B cell (primary cell): ENCODE data around the gene MAP3K21. TPM values are rescaled to one million over a fixed set of nuclear protein-coding genes. Genes with fewer than 3 reads are reported as not detected.

ENCODE experiments used
- ATAC-seq: fragments of 200-7000 bp; cut with Tn5 transposase; one replicate; pipeline ENCODE4 v1.10.0; 2021; ENCODE audit warnings: low read depth, mild to moderate bottlenecking, moderate number of reproducible peaks, moderate library complexity
- CTCF ChIA-PET: fragments of 350-600 bp; sonication (Branson Sonifier 250); formaldehyde crosslinking; loops from one replicate; lab custom pipeline; 2021; ENCODE audit warnings: antibody characterized with exemption, inconsistent platforms; lab: Charles Lee
- POLR2A ChIA-PET: fragments of 350-600 bp; sonication (Branson Sonifier 250); formaldehyde crosslinking; loops from one replicate; lab custom pipeline; 2021; ENCODE audit warnings: antibody characterized with exemption; lab: Charles Lee
- DNase-seq: peaks from one replicate; pipeline ENCODE4 v3.0.0; 2013
- H2AFZ ChIP-seq: 2 replicates; pipeline ENCODE4 v1.6.1; 2012; ENCODE audit warnings: mild to moderate bottlenecking, low read depth, low read length; ENCODE audit not compliant: insufficient read depth, poor library complexity, severe bottlenecking
- H3K27ac ChIP-seq, 2 donors: 1 replicate in 1 of 2; 2 replicates in 1 of 2; pipeline ENCODE4 v1.5.1; 2012 to 2013; ENCODE audit warnings: low read length in 2 of 2, mild to moderate bottlenecking in 2 of 2, moderate library complexity in 1 of 2
- H3K27me3 ChIP-seq, 4 experiments: fragments of 200-600 bp in 1 of 4; sonication (generic) in 1 of 4; replicated peaks in 1 of 4; 1 replicate in 2 of 4; 2 replicates in 2 of 4; pipeline versions ENCODE4 v1.6.1 to v1.7.0; 2013 to 2016; ENCODE audit warnings: low read length in 3 of 4, mild to moderate bottlenecking in 2 of 4, mixed read lengths in 1 of 4, moderate library complexity in 1 of 4; ENCODE audit not compliant: insufficient read depth in 4 of 4, control insufficient read depth in 3 of 4; ENCODE audit errors: control extremely low read depth in 1 of 4
- H3K36me3 ChIP-seq, 2 experiments: replicated peaks in 1 of 2; 1 replicate in 1 of 2; 2 replicates in 1 of 2; pipeline versions ENCODE4 v1.6.1 to v1.7.1; 2013; ENCODE audit warnings: low read length in 1 of 2; ENCODE audit not compliant: insufficient read depth in 2 of 2, control insufficient read depth in 1 of 2; ENCODE audit errors: control extremely low read depth in 1 of 2, extremely low read depth in 1 of 2
- H3K4me1 ChIP-seq, 2 donors: fragments of 200-600 bp in 1 of 2; sonication (generic) in 1 of 2; 1 replicate in 1 of 2; 2 replicates in 1 of 2; pipeline versions ENCODE4 v1.5.1 to v1.6.1; 2013 to 2017; ENCODE audit warnings: low read length in 2 of 2; ENCODE audit not compliant: control insufficient read depth in 2 of 2, insufficient read depth in 2 of 2
- H3K4me2 ChIP-seq: replicated peaks from 2 replicates; pipeline ENCODE3; 2012; ENCODE audit warnings: mild to moderate bottlenecking, low read depth, low read length; ENCODE audit not compliant: poor library complexity, severe bottlenecking
- H3K4me3 ChIP-seq, 5 experiments: fragments of 200-600 bp in 1 of 5; sonication (generic) in 1 of 5; 1 replicate in 3 of 5; 2 replicates in 2 of 5; pipeline versions ENCODE4 v1.5.1 to v1.7.0; 2011 to 2016; ENCODE audit warnings: low read length in 4 of 5, mild to moderate bottlenecking in 4 of 5, low read depth in 2 of 5, control low read depth in 1 of 5, moderate library complexity in 1 of 5; ENCODE audit not compliant: insufficient read depth in 1 of 5; ENCODE audit errors: control extremely low read depth in 1 of 5, extremely low read depth in 1 of 5
- H3K79me2 ChIP-seq: fragments of 200-600 bp; sonication (generic); one replicate; pipeline ENCODE4 v1.6.0; 2016; ENCODE audit warnings: low read length; ENCODE audit not compliant: control insufficient read depth, insufficient read depth
- H3K9ac ChIP-seq: fragments of 200-600 bp; sonication (generic); 2 replicates; pipeline ENCODE4 v1.6.1; 2017; ENCODE audit warnings: mild to moderate bottlenecking, low read length, moderate library complexity
- H3K9me3 ChIP-seq, 3 donors: one replicate each; pipeline versions ENCODE4 v1.6.1 to v1.7.1; 2013; ENCODE audit warnings: low read length in 2 of 3; ENCODE audit not compliant: control insufficient read depth in 2 of 3, insufficient read depth in 1 of 3; ENCODE audit errors: control extremely low read depth in 1 of 3
- H4K20me1 ChIP-seq: 2 replicates; pipeline ENCODE4 v1.6.0; 2012; ENCODE audit warnings: mild to moderate bottlenecking, low read length; ENCODE audit not compliant: insufficient read depth, control insufficient read depth, poor library complexity, severe bottlenecking
- H3K27ac Mint-ChIP-seq: one replicate; pipeline ENCODE4 v1.8.0; 2021; ENCODE audit warnings: mixed read lengths
- H3K27me3 Mint-ChIP-seq: one replicate; pipeline ENCODE4 v1.8.0; 2021; ENCODE audit warnings: mixed read lengths
- H3K4me1 Mint-ChIP-seq: one replicate; pipeline ENCODE4 v1.8.0; 2021; ENCODE audit warnings: mixed read lengths
- H3K4me3 Mint-ChIP-seq: one replicate; pipeline ENCODE4 v1.8.0; 2021; ENCODE audit warnings: mixed read lengths
- H3K9me3 Mint-ChIP-seq: one replicate; pipeline ENCODE4 v1.8.0; 2022; ENCODE audit warnings: mixed read lengths; ENCODE audit not compliant: insufficient read depth
- EZH2 ChIP-seq: IDR thresholded peaks from 2 replicates; pipeline ENCODE4 v1.6.1; 2012; ENCODE audit warnings: borderline replicate concordance, low read depth, mild to moderate bottlenecking, moderate library complexity, low read length; ENCODE audit not compliant: insufficient read depth, poor library complexity, severe bottlenecking
- WGBS: methylation state at CpG from one replicate; pipeline ENCODE4 v1.1.5; 2013; ENCODE audit warnings: missing lambda C conversion rate; ENCODE audit not compliant: insufficient coverage; 5-methylcytosine and 5-hydroxymethylcytosine counted together
- intact Hi-C: fragments of 100-400 bp; cut with micrococcal nuclease; formaldehyde crosslinking; loops from one replicate; pipeline ENCODE4 v1.10.0; 2022
- polyA plus RNA-seq: library from polyadenylated mRNA; depleted of rRNA; stranded (reverse); fragments of >200 nt; gene quantifications from 2 replicates; pipeline ENCODE4 v1.2.3, GENCODE V29; 2012
- total RNA-seq, 2 donors: library from RNA; stranded (reverse); fragments of 120-200 nt in 1 of 2; gene quantifications; 1 replicate in 1 of 2; 2 replicates in 1 of 2; pipeline versions ENCODE4 v1.2.3 to v1.2.4, GENCODE V29; 2013 to 2022
- TF ChIP-seq, protein P1 (sequence below): fragments of 200-600 bp; IDR thresholded peaks from one replicate; pipeline ENCODE4 v1.8.0; 2022; ENCODE audit warnings: antibody characterized with exemption, mild to moderate bottlenecking

The MAP3K21 gene
- total and polyA plus RNA-seq, 2 donors (not counting 1 experiment from before 2014, with no cell fraction given), result 1.5 to 3.7 TPM

- H3K4me1 Mint-ChIP-seq, result peaks cover 16% of the 10 kb centered on the region
- ATAC-seq, result no peak
- POLR2A ChIA-PET, result no interaction called here
- no peaks in the 10 kb centered on the region for H3K9me3 Mint-ChIP-seq
- Histone ChIP-seq H3K27me3 (peaks cover 0 to 7% (median 2%) of the 10 kb centered on the region in 4 experiments), H3K27ac (no peak overlapping the region), H3K4me1 (peaks cover 11 to 12% of the 10 kb centered on the region in 2 donors), H3K9me3 (peaks cover 0 to 1% (median 0%) of the 10 kb centered on the region in 3 donors), H4K20me1 (no peaks in the 10 kb centered on the region), H2AFZ (no peak overlapping the region), H3K4me3 (no peak overlapping the region), H3K4me2 (peak overlapping the region; percentile 82), H3K36me3 (no peaks in the 10 kb centered on the region), H3K9ac (no peak overlapping the region), H3K79me2 (no peaks in the 10 kb centered on the region)
- no peak for DNase-seq
- TF ChIP-seq EZH2, result no peak
- TF ChIP-seq, protein P1, sequence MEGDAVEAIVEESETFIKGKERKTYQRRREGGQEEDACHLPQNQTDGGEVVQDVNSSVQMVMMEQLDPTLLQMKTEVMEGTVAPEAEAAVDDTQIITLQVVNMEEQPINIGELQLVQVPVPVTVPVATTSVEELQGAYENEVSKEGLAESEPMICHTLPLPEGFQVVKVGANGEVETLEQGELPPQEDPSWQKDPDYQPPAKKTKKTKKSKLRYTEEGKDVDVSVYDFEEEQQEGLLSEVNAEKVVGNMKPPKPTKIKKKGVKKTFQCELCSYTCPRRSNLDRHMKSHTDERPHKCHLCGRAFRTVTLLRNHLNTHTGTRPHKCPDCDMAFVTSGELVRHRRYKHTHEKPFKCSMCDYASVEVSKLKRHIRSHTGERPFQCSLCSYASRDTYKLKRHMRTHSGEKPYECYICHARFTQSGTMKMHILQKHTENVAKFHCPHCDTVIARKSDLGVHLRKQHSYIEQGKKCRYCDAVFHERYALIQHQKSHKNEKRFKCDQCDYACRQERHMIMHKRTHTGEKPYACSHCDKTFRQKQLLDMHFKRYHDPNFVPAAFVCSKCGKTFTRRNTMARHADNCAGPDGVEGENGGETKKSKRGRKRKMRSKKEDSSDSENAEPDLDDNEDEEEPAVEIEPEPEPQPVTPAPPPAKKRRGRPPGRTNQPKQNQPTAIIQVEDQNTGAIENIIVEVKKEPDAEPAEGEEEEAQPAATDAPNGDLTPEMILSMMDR, result no peak
- CTCF ChIA-PET, result no interaction called here
- H3K27ac Mint-ChIP-seq, result no peak overlapping the region
- no peak overlapping the region for H3K4me3 Mint-ChIP-seq
- intact Hi-C loops, result loop anchor here (5.0 kb wide), 1 partner anchor 374 kb away; the partner anchor contains the start of gene NTPCR
- H3K27me3 Mint-ChIP-seq, result peaks cover 16% of the 10 kb centered on the region
Observed at GRCh38 chr1:233326319-233326718, 1.2 kb upstream of the MAP3K21 start.

- Histone ChIP-seq H3K4me1 (peaks cover 11 to 12% of the 10 kb centered on the region in 2 donors), H3K9ac (peak overlapping the region; percentile 51), H3K27ac (no peak overlapping the region), H3K79me2 (no peaks in the 10 kb centered on the region), H3K4me3 (peak overlapping the region in 4 of 5 experiments; percentile 32 to 62 (median 51)), H2AFZ (peak overlapping the region; percentile 77), H3K36me3 (no peaks in the 10 kb centered on the region), H3K4me2 (peak overlapping the region; percentile 82), H3K9me3 (peaks cover 0 to 1% (median 0%) of the 10 kb centered on the region in 3 donors), H4K20me1 (no peaks in the 10 kb centered on the region), H3K27me3 (peaks cover 0 to 7% (median 2%) of the 10 kb centered on the region in 4 experiments)
- 7% methylated on average over 26 of the region's 49 CpGs for WGBS
- peak overlapping the region; percentile 90 for H3K4me3 Mint-ChIP-seq
- H3K27ac Mint-ChIP-seq, result peak overlapping the region; percentile 79
- intact Hi-C loops, result loop anchor here (1.0 to 5.0 kb wide), 2 partner anchors 32 to 375 kb away; partner anchors contain the start of genes NTPCR and PCNX2
- peak; percentile 95 for ATAC-seq
- ChIA-PET CTCF (no interaction called here), POLR2A (no interaction called here)
- no peaks in the 10 kb centered on the region for H3K9me3 Mint-ChIP-seq
- TF ChIP-seq, protein P1, result no peak
- no peak for TF ChIP-seq EZH2
- peaks cover 16% of the 10 kb centered on the region for H3K27me3 Mint-ChIP-seq
- peak; percentile 97 for DNase-seq
- H3K4me1 Mint-ChIP-seq, result peaks cover 16% of the 10 kb centered on the region
Observed at GRCh38 chr1:233326811-233327650, 493 bp upstream of the MAP3K21 start.
